Panc1 (cell line): ENCODE results near the gene RABGAP1L. TPM values are rescaled to one million over a fixed set of nuclear protein-coding genes. Genes with fewer than 3 reads are reported as not detected.

Experiments
- ATAC-seq: fragments of 200-7000 bp; cut with Tn5 transposase; 2 replicates; pipeline ENCODE4 v1.9.1; 2020; ENCODE audit warnings: mild to moderate bottlenecking, moderate library complexity
- BruUV-seq: library from RNA; stranded (reverse); fragments of 400-500 nt; replicated peaks from 2 replicates; lab custom pipeline; 2021; lab: Mats Ljungman, UMichigan
- CTCF ChIA-PET: fragments of 300-600 bp; sonication (Branson Sonifier 250); formaldehyde crosslinking; loops from one replicate; lab custom pipeline; 2022; ENCODE audit warnings: antibody characterized with exemption; lab: Charles Lee
- POLR2A ChIA-PET: fragments of 300-600 bp; sonication (Branson Sonifier 250); formaldehyde crosslinking; loops from one replicate; lab custom pipeline; 2022; ENCODE audit warnings: antibody characterized with exemption; lab: Charles Lee
- DNase-seq: peaks from one replicate; pipeline ENCODE4 v3.0.0-alpha.2; 2010; ENCODE audit warnings: low read depth, low spot score
- H3K27ac ChIP-seq: 2 replicates; pipeline ENCODE4 v1.5.1; 2011; ENCODE audit warnings: mild to moderate bottlenecking, low read length, inconsistent platforms
- H3K27me3 ChIP-seq: fragments of 200-500 bp; sonication (Bioruptor generic); 2 replicates; pipeline ENCODE4 v1.6.0; 2014; ENCODE audit warnings: low read length, inconsistent platforms; ENCODE audit not compliant: control insufficient read depth, insufficient read depth
- H3K36me3 ChIP-seq: fragments of 200-500 bp; sonication (Bioruptor generic); 2 replicates; pipeline ENCODE4 v1.5.1; 2014; ENCODE audit warnings: inconsistent platforms, mild to moderate bottlenecking, low read length, moderate library complexity; ENCODE audit not compliant: control insufficient read depth, insufficient read depth
- H3K4me1 ChIP-seq: 2 replicates; pipeline ENCODE4 v1.5.1; 2011; ENCODE audit warnings: inconsistent platforms, mild to moderate bottlenecking, low read length, moderate library complexity; ENCODE audit not compliant: control insufficient read depth, insufficient read depth
- H3K4me3 ChIP-seq, 2 experiments: 2 replicates each; pipeline ENCODE4 v1.5.1; 2011 to 2012; ENCODE audit warnings: low read depth in 2 of 2, low read length in 2 of 2, mild to moderate bottlenecking in 2 of 2, inconsistent platforms in 1 of 2, moderate library complexity in 1 of 2
- H3K9me3 ChIP-seq: fragments of 200-500 bp; sonication (Bioruptor generic); 2 replicates; pipeline ENCODE4 v1.5.1; 2014; ENCODE audit warnings: low read depth, mild to moderate bottlenecking, inconsistent platforms, low read length, moderate library complexity; ENCODE audit not compliant: control insufficient read depth, insufficient read depth
- CTCF ChIP-seq: fragments of 450-650 bp; IDR thresholded peaks from 2 replicates; pipeline ENCODE4 v1.5.1; 2017; ENCODE audit warnings: mild to moderate bottlenecking
- POLR2AphosphoS5 ChIP-seq: IDR thresholded peaks from 2 replicates; pipeline ENCODE4 v1.6.1; 2012; ENCODE audit warnings: mild to moderate bottlenecking, low read depth, low read length, moderate library complexity
- REST ChIP-seq, 2 experiments: IDR thresholded peaks; 2 replicates each; pipeline ENCODE4 v1.6.1; 2011 to 2012; ENCODE audit warnings: low read depth in 2 of 2, control low read depth in 1 of 2, low read length in 1 of 2, mild to moderate bottlenecking in 1 of 2, moderate library complexity in 1 of 2; ENCODE audit not compliant: insufficient read depth in 1 of 2
- SIN3A ChIP-seq: IDR thresholded peaks from 2 replicates; pipeline ENCODE4 v1.6.1; 2012; ENCODE audit warnings: low read depth, mild to moderate bottlenecking, low read length, moderate library complexity, borderline replicate concordance; ENCODE audit not compliant: insufficient read depth
- TCF7L2 ChIP-seq: IDR thresholded peaks from 2 replicates; pipeline ENCODE4 v1.6.1; 2011; ENCODE audit warnings: mild to moderate bottlenecking, low read depth, low read length, inconsistent platforms
- in situ Hi-C: cut with HindIII; loops from 2 replicates; pipeline ENCODE4 v1.10.0; 2016; ENCODE audit warnings: low sequenced_read_pairs, low pct_unique_long_range_greater_than_20kb
- intact Hi-C: fragments of 100-400 bp; cut with micrococcal nuclease; formaldehyde crosslinking; loops from one replicate; pipeline ENCODE4 v1.10.0; 2022; ENCODE audit not compliant: unreplicated experiment
- total RNA-seq: library from RNA; stranded (reverse); gene quantifications from one replicate; pipeline ENCODE4 v1.2.1, GENCODE V29; 2021; ENCODE audit not compliant: unreplicated experiment

The RABGAP1L gene
- total RNA-seq, 1 experiment from 2014 or later = 37.0 TPM

- ATAC-seq (no peak), DNase-seq (no peak)
- POLR2A ChIA-PET = no interaction called here
- in situ Hi-C loops (no loop called here), intact Hi-C loops (no loop called here)
- H3K9me3 ChIP-seq = no peaks in the 10 kb centered on the region
- no peak overlapping the region for H3K4me3 ChIP-seq
- no peaks in the 10 kb centered on the region for H3K36me3 ChIP-seq
- CTCF ChIA-PET = no interaction called here
- H3K27ac ChIP-seq = no peak overlapping the region
- TF ChIP-seq CTCF = no peak
- TF ChIP-seq SIN3A = no peak
- TF ChIP-seq POLR2AphosphoS5 = no peak
- TF ChIP-seq TCF7L2 = no peak
- no peak for TF ChIP-seq REST (IDR thresholded peaks at IDR 0.05; ENCODE audit: insufficient read depth in 1 of 2, low read depth in 2 of 2, low read length in 1 of 2)
- H3K27me3 ChIP-seq = no peaks in the 10 kb centered on the region
- no peaks in the 10 kb centered on the region for H3K4me1 ChIP-seq
- BruUV-seq = no TSS peak
These were observed 715.2 kb downstream of the RABGAP1L start for GRCh38 chr1:174874331-174875053.

GRCh38 chr1:174875306-174875705 lies 716.0 kb downstream of the RABGAP1L start:
- Histone ChIP-seq H3K4me1 (no peaks in the 10 kb centered on the region), H3K4me3 (no peak overlapping the region), H3K9me3 (no peaks in the 10 kb centered on the region), H3K27ac (no peak overlapping the region), H3K36me3 (no peaks in the 10 kb centered on the region), H3K27me3 (no peaks in the 10 kb centered on the region)
- ATAC-seq = no peak
- TF ChIP-seq POLR2AphosphoS5 = no peak
- no peak for TF ChIP-seq REST (IDR thresholded peaks at IDR 0.05; ENCODE audit: insufficient read depth in 1 of 2, low read depth in 2 of 2, low read length in 1 of 2)
- no peak for TF ChIP-seq CTCF
- TF ChIP-seq SIN3A = no peak
- no peak for TF ChIP-seq TCF7L2
- in situ Hi-C loops (no loop called here), intact Hi-C loops (no loop called here)
- CTCF ChIA-PET = no interaction called here
- DNase-seq = no peak
- POLR2A ChIA-PET = no interaction called here
- no TSS peak for BruUV-seq
